Measurements from ENCODE around the gene PRDX2.

GRCh38 chr19:12786141-12786870, 15.3 kb downstream of the PRDX2 start:
- TF ChIP-seq CTCF (conservative IDR thresholded peaks at IDR 0.05; ENCODE audit: low read depth in 2 of 2) (no peak), EZH2 (IDR thresholded peaks at IDR 0.05; ENCODE audit: low read depth, unreplicated experiment) (no peak), CREB1 (CRISPR knock-in tag; IDR thresholded peaks at IDR 0.05; ENCODE audit: low read depth) (no peak), JUNB (IDR thresholded peaks at IDR 0.05; ENCODE audit: unreplicated experiment) (no peak), POLR2AphosphoS5 (IDR thresholded peaks at IDR 0.05; ENCODE audit: low read depth) (no peak), EZH2phosphoT487 (IDR thresholded peaks at IDR 0.05; ENCODE audit: unreplicated experiment) (no peak), REST (IDR thresholded peaks at IDR 0.05; ENCODE audit: unreplicated experiment) (no peak), ZNF331 (CRISPR knock-in tag; IDR thresholded peaks at IDR 0.05; ENCODE audit: low read depth) (no peak), STAT1 (IDR thresholded peaks at IDR 0.05; ENCODE audit: unreplicated experiment) (no peak), NANOG (IDR thresholded peaks at IDR 0.05; ENCODE audit: borderline replicate concordance) (no peak), ZNF114 (CRISPR knock-in tag; IDR thresholded peaks at IDR 0.05) (no peak)
- TF ChIP-seq, protein P1, sequence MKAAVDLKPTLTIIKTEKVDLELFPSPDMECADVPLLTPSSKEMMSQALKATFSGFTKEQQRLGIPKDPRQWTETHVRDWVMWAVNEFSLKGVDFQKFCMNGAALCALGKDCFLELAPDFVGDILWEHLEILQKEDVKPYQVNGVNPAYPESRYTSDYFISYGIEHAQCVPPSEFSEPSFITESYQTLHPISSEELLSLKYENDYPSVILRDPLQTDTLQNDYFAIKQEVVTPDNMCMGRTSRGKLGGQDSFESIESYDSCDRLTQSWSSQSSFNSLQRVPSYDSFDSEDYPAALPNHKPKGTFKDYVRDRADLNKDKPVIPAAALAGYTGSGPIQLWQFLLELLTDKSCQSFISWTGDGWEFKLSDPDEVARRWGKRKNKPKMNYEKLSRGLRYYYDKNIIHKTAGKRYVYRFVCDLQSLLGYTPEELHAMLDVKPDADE (IDR thresholded peaks at IDR 0.05): no peak
- TF ChIP-seq, protein P2, sequence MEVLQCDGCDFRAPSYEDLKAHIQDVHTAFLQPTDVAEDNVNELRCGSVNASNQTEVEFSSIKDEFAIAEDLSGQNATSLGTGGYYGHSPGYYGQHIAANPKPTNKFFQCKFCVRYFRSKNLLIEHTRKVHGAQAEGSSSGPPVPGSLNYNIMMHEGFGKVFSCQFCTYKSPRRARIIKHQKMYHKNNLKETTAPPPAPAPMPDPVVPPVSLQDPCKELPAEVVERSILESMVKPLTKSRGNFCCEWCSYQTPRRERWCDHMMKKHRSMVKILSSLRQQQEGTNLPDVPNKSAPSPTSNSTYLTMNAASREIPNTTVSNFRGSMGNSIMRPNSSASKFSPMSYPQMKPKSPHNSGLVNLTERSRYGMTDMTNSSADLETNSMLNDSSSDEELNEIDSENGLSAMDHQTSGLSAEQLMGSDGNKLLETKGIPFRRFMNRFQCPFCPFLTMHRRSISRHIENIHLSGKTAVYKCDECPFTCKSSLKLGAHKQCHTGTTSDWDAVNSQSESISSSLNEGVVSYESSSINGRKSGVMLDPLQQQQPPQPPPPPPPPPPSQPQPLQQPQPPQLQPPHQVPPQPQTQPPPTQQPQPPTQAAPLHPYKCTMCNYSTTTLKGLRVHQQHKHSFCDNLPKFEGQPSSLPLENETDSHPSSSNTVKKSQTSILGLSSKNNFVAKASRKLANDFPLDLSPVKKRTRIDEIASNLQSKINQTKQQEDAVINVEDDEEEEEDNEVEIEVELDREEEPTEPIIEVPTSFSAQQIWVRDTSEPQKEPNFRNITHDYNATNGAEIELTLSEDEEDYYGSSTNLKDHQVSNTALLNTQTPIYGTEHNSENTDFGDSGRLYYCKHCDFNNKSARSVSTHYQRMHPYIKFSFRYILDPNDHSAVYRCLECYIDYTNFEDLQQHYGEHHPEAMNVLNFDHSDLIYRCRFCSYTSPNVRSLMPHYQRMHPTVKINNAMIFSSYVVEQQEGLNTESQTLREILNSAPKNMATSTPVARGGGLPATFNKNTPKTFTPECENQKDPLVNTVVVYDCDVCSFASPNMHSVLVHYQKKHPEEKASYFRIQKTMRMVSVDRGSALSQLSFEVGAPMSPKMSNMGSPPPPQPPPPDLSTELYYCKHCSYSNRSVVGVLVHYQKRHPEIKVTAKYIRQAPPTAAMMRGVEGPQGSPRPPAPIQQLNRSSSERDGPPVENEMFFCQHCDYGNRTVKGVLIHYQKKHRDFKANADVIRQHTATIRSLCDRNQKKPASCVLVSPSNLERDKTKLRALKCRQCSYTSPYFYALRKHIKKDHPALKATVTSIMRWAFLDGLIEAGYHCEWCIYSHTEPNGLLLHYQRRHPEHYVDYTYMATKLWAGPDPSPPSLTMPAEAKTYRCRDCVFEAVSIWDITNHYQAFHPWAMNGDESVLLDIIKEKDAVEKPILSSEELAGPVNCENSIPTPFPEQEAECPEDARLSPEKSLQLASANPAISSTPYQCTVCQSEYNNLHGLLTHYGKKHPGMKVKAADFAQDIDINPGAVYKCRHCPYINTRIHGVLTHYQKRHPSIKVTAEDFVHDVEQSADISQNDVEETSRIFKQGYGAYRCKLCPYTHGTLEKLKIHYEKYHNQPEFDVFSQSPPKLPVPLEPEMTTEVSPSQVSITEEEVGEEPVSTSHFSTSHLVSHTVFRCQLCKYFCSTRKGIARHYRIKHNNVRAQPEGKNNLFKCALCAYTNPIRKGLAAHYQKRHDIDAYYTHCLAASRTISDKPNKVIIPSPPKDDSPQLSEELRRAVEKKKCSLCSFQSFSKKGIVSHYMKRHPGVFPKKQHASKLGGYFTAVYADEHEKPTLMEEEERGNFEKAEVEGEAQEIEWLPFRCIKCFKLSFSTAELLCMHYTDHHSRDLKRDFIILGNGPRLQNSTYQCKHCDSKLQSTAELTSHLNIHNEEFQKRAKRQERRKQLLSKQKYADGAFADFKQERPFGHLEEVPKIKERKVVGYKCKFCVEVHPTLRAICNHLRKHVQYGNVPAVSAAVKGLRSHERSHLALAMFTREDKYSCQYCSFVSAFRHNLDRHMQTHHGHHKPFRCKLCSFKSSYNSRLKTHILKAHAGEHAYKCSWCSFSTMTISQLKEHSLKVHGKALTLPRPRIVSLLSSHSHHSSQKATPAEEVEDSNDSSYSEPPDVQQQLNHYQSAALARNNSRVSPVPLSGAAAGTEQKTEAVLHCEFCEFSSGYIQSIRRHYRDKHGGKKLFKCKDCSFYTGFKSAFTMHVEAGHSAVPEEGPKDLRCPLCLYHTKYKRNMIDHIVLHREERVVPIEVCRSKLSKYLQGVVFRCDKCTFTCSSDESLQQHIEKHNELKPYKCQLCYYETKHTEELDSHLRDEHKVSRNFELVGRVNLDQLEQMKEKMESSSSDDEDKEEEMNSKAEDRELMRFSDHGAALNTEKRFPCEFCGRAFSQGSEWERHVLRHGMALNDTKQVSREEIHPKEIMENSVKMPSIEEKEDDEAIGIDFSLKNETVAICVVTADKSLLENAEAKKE (CRISPR knock-in tag; IDR thresholded peaks at IDR 0.05): no peak
